SW 1271 (cell line): ENCODE results near the gene MYH15.

Experiments used
- DNase-seq, 2 experiments: peaks; one replicate each; lab custom pipeline; 2025; lab: John Stamatoyannopoulos, UW

Gene MYH15

GRCh38 chr3:108509871-108510270 is 525 bp downstream of the MYH15 start:
- no peak for DNase-seq

GRCh38 chr3:108509263-108509662 is 1.1 kb downstream of the MYH15 start:
- DNase-seq: no peak

GRCh38 chr3:108507902-108508301 is 2.5 kb downstream of the MYH15 start:
- DNase-seq: no peak

- no peak for DNase-seq
Observed at GRCh38 chr3:108505811-108506210, 4.6 kb downstream of the MYH15 start.

- no peak for DNase-seq
Observed at GRCh38 chr3:108503722-108504121, 6.7 kb downstream of the MYH15 start.

GRCh38 chr3:108501535-108501934 is 8.9 kb downstream of the MYH15 start:
- no peak for DNase-seq

- no peak for DNase-seq
Observed at GRCh38 chr3:108500728-108501127, 9.7 kb downstream of the MYH15 start.

- DNase-seq: no peak
Observed at GRCh38 chr3:108497271-108497670, 13.1 kb downstream of the MYH15 start.

- no peak for DNase-seq
Observed at GRCh38 chr3:108495717-108496116, 14.7 kb downstream of the MYH15 start.

GRCh38 chr3:108494906-108495531 is 15.4 kb downstream of the MYH15 start:
- no peak for DNase-seq

- DNase-seq: peak in 1 of 2 experiments; percentile 12
Observed at GRCh38 chr3:108493862-108494261, 16.5 kb downstream of the MYH15 start.

GRCh38 chr3:108491456-108491855 is 18.9 kb downstream of the MYH15 start:
- DNase-seq: no peak

- DNase-seq: peak in 1 of 2 experiments; percentile 47
Observed at GRCh38 chr3:108489776-108490175, 20.6 kb downstream of the MYH15 start.

- no peak for DNase-seq
Observed at GRCh38 chr3:108488631-108489030, 21.8 kb downstream of the MYH15 start.

- DNase-seq: no peak
Observed at GRCh38 chr3:108487439-108487838, 23.0 kb downstream of the MYH15 start.

- DNase-seq: no peak
Observed at GRCh38 chr3:108486941-108487340, 23.5 kb downstream of the MYH15 start.

- DNase-seq: no peak
Observed at GRCh38 chr3:108486338-108486737, 24.1 kb downstream of the MYH15 start.

GRCh38 chr3:108485146-108485545 is 25.2 kb downstream of the MYH15 start:
- no peak for DNase-seq

GRCh38 chr3:108479224-108479623 is 31.2 kb downstream of the MYH15 start:
- DNase-seq: no peak

- peak; percentile 31 to 72 for DNase-seq
Observed at GRCh38 chr3:108477511-108478147, 32.8 kb downstream of the MYH15 start.

GRCh38 chr3:108475220-108475782 is 35.1 kb downstream of the MYH15 start:
- DNase-seq: no peak

- DNase-seq: no peak
Observed at GRCh38 chr3:108474581-108474980, 35.8 kb downstream of the MYH15 start.

- DNase-seq: no peak
Observed at GRCh38 chr3:108473711-108474110, 36.7 kb downstream of the MYH15 start.
